ENCODE results near the gene CACNA2D3. TPM values are rescaled to one million over a fixed set of nuclear protein-coding genes. Genes with fewer than 3 reads are reported as not detected.

The CACNA2D3 gene
- polyA plus RNA-seq, 3 donors: 1.2 to 1.9 (median 1.7) TPM

DNA sequence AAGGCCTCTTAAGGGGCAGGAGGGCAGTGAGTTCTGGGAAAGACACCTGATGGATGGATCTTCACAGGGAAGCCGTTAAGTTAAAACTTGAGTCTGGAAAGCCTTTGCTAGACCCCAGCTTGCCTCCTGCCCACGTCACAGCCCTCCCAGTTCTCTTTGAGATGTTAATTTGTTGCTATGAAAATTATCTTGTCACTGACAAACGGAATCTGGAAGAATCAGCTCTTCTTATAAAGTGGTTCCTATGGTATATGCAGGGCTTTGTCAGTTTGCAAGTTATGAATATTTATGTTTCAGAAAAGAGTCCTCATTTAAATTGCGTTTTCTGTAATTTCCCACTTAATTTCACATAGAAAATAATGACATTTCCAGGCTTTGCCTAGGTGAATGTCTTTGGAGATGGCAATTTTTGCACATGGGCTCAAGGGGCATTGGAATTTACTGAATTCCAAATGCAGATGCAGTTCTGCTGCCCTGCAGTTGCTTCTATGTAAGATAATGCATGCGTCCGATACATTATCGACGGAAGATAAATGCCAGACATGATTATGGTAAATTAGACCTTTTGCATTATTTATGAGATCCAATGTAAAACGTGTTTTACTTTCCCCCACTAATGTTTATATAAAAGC lies 74.1 kb downstream of the CACNA2D3 start:
- no peak for DNase-seq (ENCODE audit: extremely low read depth in 1 of 11, low read depth in 9 of 11, low spot score in 4 of 11)

DNA sequence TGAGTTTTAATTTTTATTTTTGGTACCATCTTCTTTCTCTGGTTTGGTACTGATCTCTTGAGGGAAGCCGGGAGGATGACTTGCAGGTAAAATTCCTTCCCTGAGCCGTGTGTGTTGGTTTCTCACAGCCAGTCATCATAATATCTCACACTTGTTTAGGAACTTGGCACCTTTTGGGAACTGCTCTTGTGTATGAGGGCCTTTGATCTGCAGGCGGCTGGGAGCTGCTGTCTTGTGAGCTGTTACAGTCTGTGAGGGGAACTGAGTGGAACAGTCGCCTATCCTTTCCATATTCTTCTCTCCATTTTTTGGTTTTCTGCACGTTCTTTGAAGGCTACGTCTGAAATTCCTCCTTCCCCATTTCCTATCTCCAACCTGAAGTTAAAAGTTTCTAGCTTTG lies 75.2 kb downstream of the CACNA2D3 start:
- DNase-seq (ENCODE audit: extremely low read depth in 1 of 11, low read depth in 9 of 11, low spot score in 4 of 11): no peak

DNA sequence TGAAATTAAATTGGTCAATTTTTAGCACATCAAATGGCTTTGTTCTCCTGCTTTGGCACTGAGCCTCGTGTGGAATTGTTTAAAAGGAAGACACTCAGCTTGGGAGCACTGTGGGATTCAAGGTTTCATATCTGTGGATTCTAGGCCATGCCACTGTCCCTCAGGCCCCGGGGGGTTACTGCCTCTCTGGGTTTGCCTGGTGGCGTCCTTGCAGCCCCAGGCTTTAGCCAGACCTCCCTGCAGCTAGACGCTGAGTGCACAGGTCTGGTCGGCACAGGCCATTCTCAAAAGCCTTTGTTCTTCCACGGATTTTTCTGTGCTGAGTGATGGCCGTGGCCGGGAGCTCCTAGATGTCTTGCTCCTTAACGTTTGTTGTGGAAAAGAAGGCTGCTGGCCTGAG lies 76.2 kb downstream of the CACNA2D3 start:
- DNase-seq (ENCODE audit: extremely low read depth in 1 of 11, low read depth in 9 of 11, low spot score in 4 of 11): no peak

DNA sequence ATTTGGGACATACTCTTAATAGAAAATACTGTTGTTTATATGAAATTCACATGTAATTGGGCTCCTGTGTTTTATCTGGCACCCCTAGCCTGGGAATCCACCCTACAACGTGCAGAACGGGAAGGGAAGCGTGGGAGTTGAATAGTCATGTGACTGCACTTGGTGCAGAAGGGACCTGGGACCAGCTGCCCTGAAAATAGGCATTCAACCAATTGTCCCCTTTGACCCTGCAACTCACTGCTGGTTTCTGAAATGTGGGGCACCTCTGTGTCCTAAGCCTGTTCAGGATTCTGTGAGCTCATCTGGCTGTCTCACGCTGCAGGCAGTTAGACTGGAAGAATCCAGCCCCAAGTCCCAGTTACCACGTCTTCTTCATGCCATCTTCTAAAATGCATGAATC lies 79.7 kb downstream of the CACNA2D3 start:
- no peak for DNase-seq (ENCODE audit: extremely low read depth in 1 of 11, low read depth in 9 of 11, low spot score in 4 of 11)

DNA sequence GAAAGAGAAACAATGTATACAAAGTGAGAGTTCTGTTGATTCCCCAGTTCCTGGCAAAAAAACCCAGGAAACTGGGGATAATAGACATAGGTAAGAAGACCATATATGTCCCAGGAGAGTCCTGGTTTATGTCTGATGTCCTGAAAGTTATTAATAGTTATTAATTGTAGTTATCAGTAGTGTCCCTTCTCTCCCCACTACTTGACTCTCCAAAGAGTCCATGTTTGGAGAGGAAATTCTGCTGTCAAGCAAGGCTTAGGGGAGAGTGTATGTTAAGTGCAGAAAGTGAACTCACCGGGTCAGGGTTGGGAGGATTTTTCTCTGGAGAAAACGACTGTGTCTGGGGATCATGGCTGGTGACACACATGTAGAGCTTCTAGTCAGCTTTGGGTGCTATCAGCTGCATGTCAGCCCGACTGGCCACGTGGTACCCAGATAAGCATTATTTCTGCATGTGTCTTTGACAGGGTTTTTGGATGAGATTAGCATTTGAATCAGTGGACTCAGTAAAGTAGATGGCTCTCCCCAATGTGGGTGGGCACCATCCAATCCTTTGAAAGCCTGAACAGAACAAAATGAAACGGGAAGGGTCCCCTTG lies 80.4 kb downstream of the CACNA2D3 start:
- DNase-seq (ENCODE audit: extremely low read depth in 1 of 11, low read depth in 9 of 11, low spot score in 4 of 11): no peak

DNA sequence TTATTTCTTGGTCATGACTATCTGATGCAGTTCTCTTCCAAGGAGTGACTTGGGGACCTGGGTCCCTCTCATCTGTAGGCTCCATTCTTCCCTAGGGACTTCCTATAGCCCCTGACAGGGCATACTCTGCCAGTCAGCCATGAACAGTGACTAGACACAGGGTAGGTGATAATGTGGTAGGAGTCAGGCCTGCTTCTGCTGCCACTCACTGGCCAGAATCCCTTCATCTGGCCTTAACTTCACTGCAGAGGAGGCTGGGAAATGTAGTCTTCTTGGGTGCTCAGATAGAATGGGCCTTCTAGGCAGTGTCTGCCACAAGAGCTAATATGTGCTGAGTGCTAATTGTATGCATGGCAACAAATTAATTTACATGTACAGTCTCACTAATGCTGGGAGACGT lies 84.5 kb downstream of the CACNA2D3 start:
- no peak for DNase-seq (ENCODE audit: extremely low read depth in 1 of 11, low read depth in 9 of 11, low spot score in 4 of 11)

DNA sequence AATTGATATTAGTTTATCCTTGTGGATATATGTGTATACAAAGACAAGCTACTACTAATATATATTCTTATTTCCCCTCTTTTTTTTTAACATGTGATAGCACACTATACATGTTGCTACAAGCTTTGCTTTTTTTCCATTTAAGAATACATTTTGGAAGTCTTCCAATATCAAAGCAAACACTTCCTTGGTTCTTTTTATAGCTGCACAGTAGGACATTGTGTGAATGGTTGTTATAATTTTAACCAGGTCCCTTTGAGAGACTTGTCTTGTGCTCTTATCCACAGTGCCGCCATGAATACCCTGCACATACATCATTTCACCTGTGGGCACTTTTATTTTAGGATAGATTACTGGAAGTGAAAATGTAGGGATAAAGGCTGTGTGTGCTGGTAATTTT lies 88.7 kb downstream of the CACNA2D3 start:
- DNase-seq (ENCODE audit: extremely low read depth in 1 of 11, low read depth in 9 of 11, low spot score in 4 of 11): no peak

DNA sequence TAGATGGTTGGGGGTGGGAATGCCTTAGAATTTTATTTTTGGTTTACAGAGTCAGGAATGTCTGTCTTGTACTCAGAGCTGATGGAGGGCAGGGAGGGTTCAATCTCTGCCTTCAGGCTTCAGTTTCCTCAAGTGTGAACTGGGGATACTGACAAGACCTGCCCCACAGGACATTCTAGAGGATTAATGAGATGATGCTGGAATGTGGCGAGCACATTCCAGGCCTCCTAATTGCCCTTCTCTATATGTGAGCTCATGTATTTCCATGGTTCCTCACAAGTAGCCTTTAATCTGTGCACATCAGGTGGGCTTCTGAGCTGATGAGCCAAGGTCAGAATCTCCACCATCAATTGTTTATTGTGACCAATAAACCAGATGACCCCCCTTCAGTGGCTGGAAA lies 90.4 kb downstream of the CACNA2D3 start:
- DNase-seq (ENCODE audit: extremely low read depth in 1 of 11, low read depth in 9 of 11, low spot score in 4 of 11): no peak

DNA sequence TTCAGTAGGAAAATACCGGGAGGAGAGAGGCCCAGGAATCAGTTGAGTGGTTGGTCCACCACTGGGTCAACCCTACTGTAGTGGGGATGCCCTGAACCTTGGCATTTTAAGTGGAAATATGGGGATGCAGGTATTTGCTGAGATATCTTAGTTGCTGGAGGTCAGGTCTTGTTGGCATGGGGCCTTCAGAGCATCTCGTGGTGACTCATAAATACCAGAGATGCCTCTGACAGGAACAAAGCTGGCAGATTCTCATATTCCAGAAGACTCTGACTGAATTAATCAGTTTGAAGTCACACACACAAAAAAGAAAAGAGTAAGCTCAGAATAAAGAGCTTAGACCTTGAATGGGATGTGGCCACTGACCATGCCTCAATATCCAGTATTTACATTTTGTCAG lies 91.6 kb downstream of the CACNA2D3 start:
- no peak for DNase-seq (ENCODE audit: extremely low read depth in 1 of 11, low read depth in 9 of 11, low spot score in 4 of 11)

DNA sequence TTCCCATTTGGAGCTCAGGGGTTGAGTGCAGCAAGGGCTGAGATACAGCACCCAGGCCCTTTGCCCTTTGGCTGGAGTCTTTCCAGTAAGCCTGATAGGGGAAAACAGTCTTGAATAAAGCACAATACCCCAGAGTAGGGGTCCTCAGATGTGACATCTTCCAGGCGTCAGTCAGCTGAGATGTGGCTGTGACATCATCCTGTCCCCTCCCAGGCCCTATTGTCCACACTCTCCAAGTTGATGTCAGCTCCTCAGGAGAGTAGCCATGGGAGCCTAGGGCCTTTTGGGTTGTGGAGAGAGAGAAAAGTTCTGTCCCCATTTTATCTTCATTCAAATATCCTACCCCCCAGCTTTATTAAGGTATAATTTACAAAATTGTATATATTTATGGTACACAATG lies 92.5 kb downstream of the CACNA2D3 start:
- DNase-seq (ENCODE audit: extremely low read depth in 1 of 11, low read depth in 9 of 11, low spot score in 4 of 11): no peak

DNA sequence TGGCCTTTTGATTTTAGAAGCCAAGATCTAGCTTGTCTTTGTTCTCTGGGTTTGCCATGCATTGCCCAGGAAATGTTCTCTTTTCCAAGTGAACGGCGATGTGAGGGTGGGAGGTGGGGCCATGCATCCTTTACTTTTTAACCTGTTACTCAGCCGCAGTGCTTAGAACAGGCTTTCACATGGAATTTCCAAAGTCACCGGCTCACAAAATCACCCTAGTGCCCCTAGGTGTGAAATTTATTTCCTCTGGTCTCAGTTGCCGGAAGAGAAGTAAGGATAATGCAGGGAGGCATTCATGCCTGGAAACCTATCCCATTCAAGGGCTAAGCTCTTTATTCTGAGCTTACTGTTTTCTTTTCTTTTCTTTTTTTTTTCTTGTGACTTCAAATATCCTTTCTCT lies 93.2 kb downstream of the CACNA2D3 start:
- DNase-seq (ENCODE audit: extremely low read depth in 1 of 11, low read depth in 9 of 11, low spot score in 4 of 11): no peak

DNA sequence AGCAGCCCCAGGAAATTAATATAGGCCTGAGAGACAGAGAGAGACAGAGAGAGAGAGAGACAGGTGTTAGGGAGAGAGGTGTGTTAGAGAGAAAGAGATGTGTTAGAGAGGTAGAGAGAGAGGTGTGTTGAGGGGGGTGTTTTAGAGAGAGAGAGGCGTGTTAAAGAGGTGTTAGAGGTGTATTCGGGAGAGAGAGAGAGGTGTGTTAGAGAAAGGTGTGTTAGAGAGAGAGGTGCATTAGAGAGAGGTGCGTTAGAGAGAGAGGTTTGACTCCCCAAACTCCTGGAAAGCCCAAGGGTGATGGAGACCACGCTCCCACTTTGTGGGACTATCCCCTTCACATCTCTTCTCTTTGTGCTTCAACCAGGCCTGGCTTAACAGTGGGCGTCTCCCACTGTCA lies 95.5 kb downstream of the CACNA2D3 start:
- no peak for DNase-seq (ENCODE audit: extremely low read depth in 1 of 11, low read depth in 9 of 11, low spot score in 4 of 11)

DNA sequence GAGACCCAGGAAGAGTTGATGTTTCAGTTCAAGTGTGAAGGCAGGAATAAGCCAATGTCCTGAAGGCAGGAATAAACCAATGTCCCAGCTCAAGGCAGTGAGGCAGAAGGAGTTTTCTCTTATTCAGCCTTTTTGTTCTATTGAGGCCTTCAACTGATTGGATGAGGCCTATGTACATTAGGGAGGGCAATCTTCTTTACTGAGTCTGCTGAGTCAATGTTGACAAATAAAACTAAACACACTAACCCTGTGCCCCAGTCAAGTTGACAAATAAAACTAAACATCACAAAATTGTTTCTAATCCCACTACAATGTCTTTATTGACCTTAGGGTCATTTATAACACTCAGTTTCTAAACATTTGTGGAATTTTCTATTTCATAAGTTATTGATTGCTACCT lies 100.0 kb downstream of the CACNA2D3 start:
- no peak for DNase-seq (ENCODE audit: extremely low read depth in 1 of 11, low read depth in 9 of 11, low spot score in 4 of 11)

DNA sequence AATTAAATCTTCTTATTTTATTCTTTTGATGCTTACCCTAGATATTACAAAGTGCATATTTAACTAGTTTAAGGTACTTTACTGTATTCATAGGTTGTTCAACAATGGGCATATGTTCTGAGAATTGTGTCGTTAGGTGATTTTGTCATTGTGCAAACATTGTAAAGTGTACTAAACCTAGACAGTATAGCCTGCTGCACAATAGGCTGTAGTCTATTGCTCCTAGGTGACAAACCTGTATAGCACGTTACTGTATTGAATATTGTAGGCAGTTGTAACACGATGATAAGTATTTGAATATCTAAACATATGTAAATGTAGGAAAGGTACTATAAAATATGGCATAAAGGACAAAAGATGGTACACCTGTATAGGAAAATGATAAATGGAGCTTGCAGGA lies 100.7 kb downstream of the CACNA2D3 start:
- DNase-seq (ENCODE audit: extremely low read depth in 1 of 11, low read depth in 9 of 11, low spot score in 4 of 11): no peak

DNA sequence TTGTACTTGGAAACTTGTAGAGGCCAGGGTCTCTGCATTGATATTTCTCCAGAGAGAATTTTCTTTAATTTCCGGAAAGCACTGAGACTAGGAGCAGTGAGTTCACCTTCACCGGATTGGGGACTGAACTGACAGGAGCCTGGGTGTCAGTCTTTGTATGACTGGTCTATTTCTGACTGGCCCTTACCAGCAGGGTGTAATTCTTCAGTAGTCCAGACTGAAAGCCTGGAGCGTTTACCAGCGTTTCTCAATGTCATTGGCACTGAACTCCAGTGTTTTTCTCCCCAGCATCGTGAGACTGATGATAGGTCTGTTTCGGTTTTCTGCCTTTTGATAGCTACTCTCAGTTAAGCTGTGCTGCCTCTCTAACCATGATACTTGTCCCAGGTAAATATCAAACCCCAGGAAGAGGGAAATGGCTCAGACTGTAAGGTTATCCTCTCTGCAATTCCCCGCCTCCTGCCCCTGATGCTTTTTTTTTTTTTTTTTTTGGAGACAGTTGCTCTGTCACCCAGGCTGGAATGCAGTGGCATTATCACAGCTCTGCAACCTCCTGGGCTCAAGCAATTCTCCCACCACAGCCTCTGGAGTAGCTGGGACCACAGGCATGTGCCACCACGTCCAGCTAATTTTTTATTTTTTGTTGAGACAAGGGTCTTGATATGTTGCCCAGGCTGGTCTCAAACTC lies 103.6 kb downstream of the CACNA2D3 start:
- no peak for DNase-seq (ENCODE audit: extremely low read depth in 1 of 11, low read depth in 9 of 11, low spot score in 4 of 11)

DNA sequence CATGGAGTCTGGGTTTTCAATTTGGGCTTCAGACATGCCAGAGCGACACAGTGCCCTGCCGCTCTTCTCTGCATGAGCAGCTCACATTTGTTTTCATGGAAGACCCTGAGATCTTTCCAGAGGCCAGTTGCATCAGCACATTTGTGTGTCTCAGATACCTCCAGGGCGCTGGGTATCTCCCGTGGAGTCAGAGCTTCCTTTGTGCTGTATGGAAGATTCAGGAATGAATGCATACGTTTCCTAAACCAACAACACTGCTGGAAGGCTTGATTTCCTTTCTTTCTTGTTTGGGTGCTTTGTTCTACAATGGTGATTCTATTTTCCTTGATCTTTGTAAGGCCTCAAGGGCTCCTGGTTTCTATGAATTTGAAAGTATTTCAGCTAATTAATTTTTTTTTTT lies 106.5 kb downstream of the CACNA2D3 start:
- DNase-seq (ENCODE audit: extremely low read depth in 1 of 11, low read depth in 9 of 11, low spot score in 4 of 11): no peak

DNA sequence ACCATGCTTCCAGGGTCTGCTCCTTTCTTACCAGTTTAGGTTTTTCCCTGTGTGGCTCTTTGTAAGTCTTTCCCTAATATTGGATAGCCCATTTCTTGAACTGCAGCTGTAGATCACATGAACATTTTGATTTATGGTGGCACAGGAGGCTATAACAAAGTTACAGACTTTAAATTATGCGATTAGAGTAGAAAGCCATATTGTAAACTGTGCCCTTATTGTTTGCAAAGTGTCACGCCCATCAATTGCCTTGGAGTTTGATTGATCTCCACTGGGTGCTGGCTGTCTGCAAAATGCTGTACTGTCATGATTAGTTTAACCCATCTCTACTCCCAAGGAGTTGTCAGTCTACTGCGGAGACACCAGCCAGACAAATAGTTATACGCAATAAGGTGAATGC lies 110.3 kb downstream of the CACNA2D3 start:
- DNase-seq (ENCODE audit: extremely low read depth in 1 of 11, low read depth in 9 of 11, low spot score in 4 of 11): no peak

DNA sequence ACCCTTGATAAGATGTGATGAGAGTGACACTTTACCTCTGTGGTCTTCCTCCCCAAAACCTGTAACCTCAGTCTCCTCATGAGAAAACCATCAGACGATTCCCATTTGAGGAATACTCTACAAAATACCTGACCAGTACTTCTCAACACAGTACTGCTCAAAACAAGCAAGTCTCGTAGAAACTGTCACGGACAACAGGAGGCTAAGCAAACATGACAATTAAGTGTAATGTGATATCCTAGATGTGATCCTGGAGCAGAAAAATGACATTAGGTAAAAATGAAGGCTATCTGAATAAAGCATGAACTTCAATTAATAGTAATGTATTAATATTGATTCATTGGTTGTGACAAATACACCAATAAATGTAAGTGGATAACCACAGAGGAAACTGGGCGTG lies 113.6 kb downstream of the CACNA2D3 start:
- DNase-seq (ENCODE audit: extremely low read depth in 1 of 11, low read depth in 9 of 11, low spot score in 4 of 11): no peak

DNA sequence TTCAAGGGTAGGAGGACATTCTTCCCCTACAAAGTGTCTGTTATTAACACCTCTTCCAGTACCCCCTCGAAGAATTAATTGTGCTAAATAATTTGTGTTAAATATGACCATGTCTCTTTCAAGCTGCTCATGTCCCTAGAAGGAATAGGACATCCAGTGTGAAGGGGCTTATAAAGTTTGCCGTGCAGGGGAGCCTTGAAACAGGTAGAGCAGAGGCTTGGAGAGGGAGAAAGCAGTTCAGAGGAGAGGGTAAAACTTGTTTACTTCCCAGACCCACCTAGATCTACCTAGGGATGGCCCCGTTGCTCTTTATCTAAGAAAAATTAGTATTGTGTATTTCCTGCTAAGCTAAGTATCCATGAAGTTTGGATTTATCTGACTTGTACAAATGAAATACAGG lies 114.8 kb downstream of the CACNA2D3 start:
- no peak for DNase-seq (ENCODE audit: extremely low read depth in 1 of 11, low read depth in 9 of 11, low spot score in 4 of 11)

DNA sequence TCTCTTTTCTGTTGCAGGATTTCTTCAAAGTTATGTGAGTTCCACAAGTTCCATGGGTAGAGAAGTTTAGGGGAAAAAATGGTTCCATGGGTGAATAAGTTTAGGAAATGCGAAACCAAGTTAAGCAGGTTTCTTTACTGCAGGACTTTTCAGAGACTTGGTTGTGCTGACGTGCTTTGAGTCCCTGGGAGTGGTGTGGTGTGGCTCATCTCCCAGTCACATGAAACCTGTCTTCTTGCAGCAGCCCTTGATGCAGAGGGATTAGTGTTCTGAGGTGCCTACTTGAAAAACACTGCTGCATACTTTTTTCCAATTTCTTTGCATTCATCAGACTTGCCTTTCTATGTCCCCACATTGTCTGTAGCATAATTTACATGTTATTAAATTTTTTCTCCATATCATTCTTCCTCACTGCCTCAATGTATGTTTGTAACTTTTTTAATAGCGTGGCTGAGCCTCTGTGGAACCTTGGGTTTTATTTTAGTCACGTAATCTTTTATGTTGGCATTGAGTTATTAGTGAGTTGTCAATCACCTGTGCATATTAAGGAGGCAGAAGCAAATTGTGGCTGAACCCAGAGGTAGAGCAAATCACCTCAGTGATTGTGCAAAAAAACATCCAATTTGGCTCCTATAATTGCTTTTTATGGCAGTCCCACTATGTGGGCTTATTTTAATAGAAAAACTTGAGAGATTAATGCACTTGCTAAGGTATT lies 115.6 kb downstream of the CACNA2D3 start:
- DNase-seq (ENCODE audit: extremely low read depth in 1 of 11, low read depth in 9 of 11, low spot score in 4 of 11): no peak

Data from renal cortex interstitium (tissue), 11 donors.